DLD1 (cell line): Measurements from ENCODE around the gene NYAP1.

ENCODE experiments used
- in situ Hi-C: cut with HindIII; loops from 2 replicates; pipeline ENCODE4 v1.10.0; 2017; ENCODE audit warnings: low sequenced_read_pairs

NYAP1 gene

GRCh38 chr7:100456562-100456961, 27.2 kb upstream of the NYAP1 start:
- in situ Hi-C loops: no loop called here

DNA sequence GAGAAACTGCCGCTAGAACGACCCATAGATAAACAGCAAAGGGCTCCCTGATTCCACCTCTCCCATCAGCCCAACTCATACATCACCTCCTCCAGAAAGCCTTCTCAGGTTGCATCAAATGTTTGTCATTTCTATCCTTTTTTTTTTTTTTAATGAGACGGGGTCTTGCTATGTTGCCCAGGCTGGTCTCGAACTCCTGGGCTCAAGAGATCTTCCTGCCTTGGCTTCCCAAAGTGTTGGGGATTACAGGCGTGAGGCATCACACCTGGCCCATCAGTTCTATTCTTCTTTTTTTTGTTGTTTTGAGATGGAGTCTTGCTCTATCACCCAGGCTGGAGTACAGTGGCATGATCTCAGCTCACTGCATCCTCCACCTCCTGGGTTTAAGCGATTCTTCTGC, 26.7 kb upstream of the NYAP1 start:
- in situ Hi-C loops: no loop called here

- in situ Hi-C loops: no loop called here
Measured at GRCh38 chr7:100464210-100464660, 19.5 kb upstream of the NYAP1 start, which contains the start of gene SPACDR. Gene SPACDR (minus strand): TSS chr7:100464260. CDS start chr7:100464025, 235 bp downstream.

- in situ Hi-C loops: no loop called here
Measured at GRCh38 chr7:100464791-100465190, 18.9 kb upstream of the NYAP1 start.

- in situ Hi-C loops: no loop called here
Measured at GRCh38 chr7:100465299-100465698, 18.4 kb upstream of the NYAP1 start.

DNA sequence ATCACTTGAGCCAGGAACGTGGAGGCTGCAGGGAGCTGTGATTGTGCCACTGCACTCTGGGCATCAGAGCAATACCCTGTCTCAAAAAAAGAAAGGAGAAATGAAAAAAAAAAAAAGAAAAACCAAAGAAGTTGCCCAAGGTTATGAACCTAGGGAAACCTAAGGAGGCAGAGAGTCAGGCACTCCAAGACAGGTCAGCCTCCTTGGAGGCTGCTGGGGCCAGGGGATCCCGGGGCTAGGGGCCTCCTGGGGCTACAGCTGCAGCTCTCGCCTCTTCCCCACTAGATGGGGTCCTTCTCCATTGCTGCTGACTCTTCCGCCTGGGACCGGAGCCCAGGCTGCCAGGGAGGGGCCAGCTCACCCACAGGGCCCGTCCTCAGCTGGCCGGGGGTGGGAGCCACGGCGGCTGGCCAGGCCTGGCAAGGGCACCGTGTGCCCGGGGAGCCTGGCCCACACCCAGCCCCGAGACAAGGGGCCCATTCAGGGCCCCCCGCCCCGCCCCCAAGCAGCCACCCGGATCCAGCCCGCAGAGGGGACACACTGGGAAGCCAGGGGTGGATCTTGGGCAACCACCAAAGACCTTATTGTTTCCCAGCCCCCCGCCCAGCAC, 17.9 kb upstream of the NYAP1 start:
- in situ Hi-C loops: no loop called here

GRCh38 chr7:100466653-100467605, 16.8 kb upstream of the NYAP1 start:
- in situ Hi-C loops: no loop called here

DNA sequence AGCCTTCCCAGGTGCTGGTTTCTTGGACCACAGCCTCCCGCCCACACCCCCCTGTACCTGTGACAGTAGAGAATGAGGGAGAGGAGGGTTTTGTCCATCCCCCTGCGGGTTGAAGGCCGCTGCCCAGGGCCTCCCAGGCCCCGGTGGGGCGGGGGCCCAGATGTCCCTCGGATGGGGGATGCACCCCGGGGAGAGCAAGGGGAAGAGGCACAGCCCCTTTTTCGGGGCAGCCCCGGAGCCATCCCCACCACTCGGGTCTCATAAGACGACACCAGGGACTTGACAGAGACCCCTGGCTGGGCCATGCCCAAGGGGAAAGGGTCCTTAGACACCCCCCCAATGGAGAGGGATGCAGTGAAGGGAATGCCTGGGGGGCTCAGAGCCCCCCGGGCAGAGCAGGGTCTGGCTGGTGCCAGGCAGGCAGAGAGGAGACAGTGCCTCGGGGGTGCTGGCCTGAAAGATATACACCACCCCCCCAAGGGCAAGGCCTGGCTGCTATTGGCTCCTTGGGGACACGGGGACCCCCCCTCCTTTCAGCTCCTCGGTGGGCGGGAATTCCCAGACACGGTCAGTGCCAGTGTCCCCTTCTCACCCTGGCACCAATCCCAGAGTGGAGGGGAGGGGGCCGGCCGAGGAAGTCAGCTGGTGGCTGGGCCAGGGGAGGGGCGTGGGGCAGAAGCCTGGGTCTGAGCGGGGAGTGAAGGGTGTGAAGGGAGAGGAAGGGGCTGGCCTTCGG, 15.9 kb upstream of the NYAP1 start:
- in situ Hi-C loops: no loop called here

- in situ Hi-C loops: no loop called here
Measured at GRCh38 chr7:100469227-100470044, 14.3 kb upstream of the NYAP1 start.

- in situ Hi-C loops: no loop called here
Measured at GRCh38 chr7:100471021-100471420, 12.7 kb upstream of the NYAP1 start.

GRCh38 chr7:100472121-100472851, 11.4 kb upstream of the NYAP1 start:
- in situ Hi-C loops: no loop called here

GRCh38 chr7:100472854-100473499, 10.8 kb upstream of the NYAP1 start:
- in situ Hi-C loops: no loop called here

DNA sequence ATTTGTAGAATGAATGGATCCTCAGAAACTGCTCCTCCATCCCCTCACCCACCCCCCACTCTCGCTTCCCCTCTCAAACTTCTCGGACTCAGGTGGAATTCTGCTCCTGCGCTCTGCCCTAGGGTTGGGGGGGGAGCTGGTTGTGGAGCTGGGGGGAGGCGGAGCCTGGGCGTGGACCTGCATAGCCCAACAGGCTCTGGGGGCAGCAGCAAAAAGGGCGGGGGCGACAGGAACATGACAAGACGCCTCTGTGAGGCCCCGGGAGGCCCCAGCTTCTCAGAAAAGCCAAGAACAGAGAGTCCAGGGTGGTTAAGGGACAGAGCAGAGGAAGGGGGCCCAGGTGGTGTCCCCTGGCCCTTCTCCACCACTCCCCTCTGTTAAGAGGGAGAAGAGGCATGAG, 8.2 kb upstream of the NYAP1 start:
- in situ Hi-C loops: no loop called here

DNA sequence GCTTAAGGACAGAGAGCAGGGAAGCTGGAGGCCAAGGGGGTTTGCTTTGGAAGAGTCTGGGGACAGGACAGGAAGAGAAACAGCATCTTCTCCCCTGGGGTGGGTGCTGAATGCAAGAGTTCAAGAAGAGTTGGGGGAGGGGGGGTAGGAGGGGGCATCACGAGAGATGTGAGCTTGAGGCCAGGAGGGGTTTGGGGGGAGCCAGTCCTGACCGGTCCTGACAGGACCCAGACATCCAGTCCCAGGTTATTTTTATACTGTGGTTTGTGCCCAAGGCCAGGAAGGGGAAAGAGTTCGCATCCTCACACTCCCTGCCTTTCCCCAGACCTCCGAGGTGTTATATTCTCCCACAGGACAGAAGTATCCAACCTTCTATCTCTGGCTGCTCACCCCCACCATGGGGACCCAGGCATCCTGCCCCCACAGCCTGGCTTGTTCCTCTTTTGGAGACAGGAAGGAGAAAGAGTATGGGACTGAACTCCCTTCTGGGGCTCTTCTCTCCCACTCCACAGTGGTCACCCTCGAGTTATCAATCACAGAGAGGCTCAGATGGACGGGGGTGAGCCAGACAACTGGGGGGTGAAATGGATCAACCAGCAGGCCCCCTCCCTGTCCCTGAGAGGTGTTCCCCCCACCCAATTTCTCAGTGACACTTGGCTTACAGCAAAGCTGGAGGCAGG, 7.5 kb upstream of the NYAP1 start:
- in situ Hi-C loops: no loop called here

DNA sequence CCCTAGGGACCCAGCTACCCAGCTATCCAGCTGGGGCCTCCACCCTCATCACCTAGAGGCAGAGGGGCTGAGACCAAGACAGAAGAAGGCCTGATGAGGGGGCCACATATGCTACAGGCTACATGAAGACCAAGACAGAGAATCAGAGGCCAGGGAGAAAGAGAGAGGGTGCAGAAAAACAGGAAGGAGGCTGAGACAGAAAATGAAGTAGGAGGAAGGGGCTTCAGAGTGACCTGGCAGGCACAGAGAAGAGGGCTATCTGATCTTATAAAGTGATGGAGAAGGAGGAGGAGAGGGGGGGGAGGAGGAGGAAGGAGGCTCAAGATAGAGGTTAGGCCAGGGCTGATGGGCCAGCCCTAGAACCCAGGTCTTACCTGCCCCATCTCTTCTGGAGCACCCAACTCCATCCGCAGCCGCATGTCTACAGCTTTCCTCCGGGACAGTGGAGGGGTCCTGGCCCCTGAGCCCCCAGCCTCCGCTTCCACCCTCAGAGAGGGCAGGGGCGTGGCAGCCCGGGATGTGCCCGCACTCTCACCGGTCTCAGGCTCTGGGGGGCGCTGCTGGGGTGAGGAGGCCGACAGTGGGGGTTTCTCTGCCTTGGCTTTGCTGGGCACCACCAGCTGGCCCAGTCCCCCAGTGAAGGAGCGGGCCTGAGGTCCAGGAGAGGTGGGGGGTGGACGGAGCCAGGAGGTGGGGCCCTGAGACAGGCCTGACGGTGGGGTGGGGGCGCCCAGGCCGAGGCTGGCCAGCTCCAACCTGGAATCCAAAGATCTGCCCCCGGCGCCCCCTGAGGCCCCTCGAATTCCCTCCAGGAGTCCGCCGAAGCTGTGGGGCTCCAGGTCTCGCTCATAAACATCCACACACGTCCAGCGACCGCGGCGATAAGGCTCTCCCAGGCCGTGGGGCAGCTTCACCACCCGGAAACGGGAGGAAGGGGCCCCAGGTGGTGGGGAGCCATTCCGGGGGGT, 6.5 kb upstream of the NYAP1 start:
- in situ Hi-C loops: no loop called here

GRCh38 chr7:100477871-100478267, 5.9 kb upstream of the NYAP1 start:
- in situ Hi-C loops: no loop called here

GRCh38 chr7:100478958-100479660, 4.6 kb upstream of the NYAP1 start, which contains the start of gene TSC22D4:
Gene TSC22D4 (minus strand): TSS chr7:100479214. CDS start chr7:100478038, 1,176 bp downstream.
- in situ Hi-C loops: no loop called here
